H9 (cell line): ENCODE data around the gene ARHGEF25. TPM values are rescaled to one million over a fixed set of nuclear protein-coding genes. Genes with fewer than 3 reads are reported as not detected.

ENCODE experiments used
- DNase-seq: peaks from one replicate; pipeline ENCODE4 v3.0.0-alpha.2; 2017
- H2AFZ ChIP-seq: one replicate; pipeline ENCODE4 v1.6.1; 2013; ENCODE audit warnings: mild to moderate bottlenecking, low read length, control low read depth, moderate library complexity
- H2AK5ac ChIP-seq: 2 replicates; pipeline ENCODE4 v1.6.1; 2013; ENCODE audit warnings: low read length, control low read depth, mixed read lengths; ENCODE audit not compliant: insufficient read length
- H2BK120ac ChIP-seq: one replicate; pipeline ENCODE4 v1.6.1; 2013; ENCODE audit warnings: low read depth, mild to moderate bottlenecking, low read length, control low read depth, inconsistent platforms; ENCODE audit not compliant: poor library complexity, severe bottlenecking
- H2BK12ac ChIP-seq: 2 replicates; pipeline ENCODE4 v1.6.1; 2013; ENCODE audit warnings: low read length, control low read depth, mixed read lengths, low read depth; ENCODE audit not compliant: insufficient read length
- H2BK15ac ChIP-seq: 2 replicates; pipeline ENCODE4 v1.6.1; 2013; ENCODE audit warnings: low read depth, low read length, control low read depth
- H2BK20ac ChIP-seq: one replicate; pipeline ENCODE4 v1.6.1; 2013; ENCODE audit warnings: low read depth, mild to moderate bottlenecking, low read length, control low read depth, inconsistent platforms; ENCODE audit not compliant: poor library complexity, severe bottlenecking
- H2BK5ac ChIP-seq: 2 replicates; pipeline ENCODE4 v1.6.1; 2013; ENCODE audit warnings: low read length, control low read depth, mixed read lengths; ENCODE audit not compliant: insufficient read length
- H3K14ac ChIP-seq: 2 replicates; pipeline ENCODE4 v1.6.1; 2013; ENCODE audit warnings: low read length, control low read depth; ENCODE audit not compliant: insufficient read depth
- H3K18ac ChIP-seq: 2 replicates; pipeline ENCODE4 v1.6.1; 2013; ENCODE audit warnings: low read depth, mild to moderate bottlenecking, mixed read lengths, low read length, control low read depth; ENCODE audit not compliant: insufficient read length
- H3K23ac ChIP-seq: 2 replicates; pipeline ENCODE4 v1.6.1; 2013; ENCODE audit warnings: low read length, control low read depth, mixed read lengths, low read depth; ENCODE audit not compliant: insufficient read length
- H3K23me2 ChIP-seq: 2 replicates; pipeline ENCODE4 v1.6.1; 2013; ENCODE audit warnings: low read depth, mild to moderate bottlenecking, mixed read lengths, low read length, control low read depth; ENCODE audit not compliant: insufficient read length, poor library complexity, severe bottlenecking
- H3K27ac ChIP-seq: 2 replicates; pipeline ENCODE4 v1.5.1; 2013; ENCODE audit warnings: low read length, control low read depth, mixed read lengths, low read depth; ENCODE audit not compliant: insufficient read length
- H3K27me3 ChIP-seq: 2 replicates; pipeline ENCODE4 v1.6.1; 2013; ENCODE audit warnings: low read length, control low read depth, inconsistent platforms; ENCODE audit not compliant: insufficient read depth
- H3K4ac ChIP-seq: 2 replicates; pipeline ENCODE4 v1.6.1; 2013; ENCODE audit warnings: low read depth, mild to moderate bottlenecking, control low read depth, inconsistent platforms, low read length, moderate library complexity
- H3K4me1 ChIP-seq: 2 replicates; pipeline ENCODE4 v1.6.1; 2013; ENCODE audit warnings: low read length, control low read depth, inconsistent platforms; ENCODE audit not compliant: insufficient read depth
- H3K4me2 ChIP-seq: 2 replicates; pipeline ENCODE4 v1.6.1; 2013; ENCODE audit warnings: low read length, control low read depth, mixed read lengths; ENCODE audit not compliant: insufficient read length, insufficient read depth
- H3K56ac ChIP-seq: 2 replicates; pipeline ENCODE4 v1.6.1; 2013; ENCODE audit warnings: low read depth, mild to moderate bottlenecking, mixed read lengths, low read length, control low read depth; ENCODE audit not compliant: insufficient read length
- H3K79me1 ChIP-seq: 2 replicates; pipeline ENCODE4 v1.6.1; 2013; ENCODE audit warnings: low read depth, mild to moderate bottlenecking, moderate library complexity, low read length, control low read depth, inconsistent platforms; ENCODE audit not compliant: insufficient read depth, poor library complexity, severe bottlenecking
- H3K79me2 ChIP-seq: 2 replicates; pipeline ENCODE4 v1.6.1; 2013; ENCODE audit warnings: low read length, control low read depth, inconsistent platforms; ENCODE audit not compliant: insufficient read depth
- H3K9ac ChIP-seq: 2 replicates; pipeline ENCODE4 v1.6.1; 2013; ENCODE audit warnings: low read length, control low read depth, mixed read lengths; ENCODE audit not compliant: insufficient read length; ENCODE audit errors: extremely low read depth
- H3K9me3 ChIP-seq: one replicate; pipeline ENCODE4 v1.6.1; 2013; ENCODE audit warnings: low read depth, low read length, inconsistent platforms; ENCODE audit not compliant: control insufficient read depth
- H3T11ph ChIP-seq: one replicate; pipeline ENCODE4 v1.6.1; 2013; ENCODE audit warnings: mild to moderate bottlenecking, low read length, control low read depth, inconsistent platforms
- H4K20me1 ChIP-seq: one replicate; pipeline ENCODE4 v1.6.1; 2013; ENCODE audit not compliant: control insufficient read depth, insufficient read length, insufficient read depth
- H4K5ac ChIP-seq: 2 replicates; pipeline ENCODE4 v1.6.1; 2013; ENCODE audit warnings: low read depth, mild to moderate bottlenecking, mixed read lengths, low read length, control low read depth; ENCODE audit not compliant: insufficient read length
- H4K8ac ChIP-seq: replicated peaks from 2 replicates; pipeline ENCODE4 v1.6.1; 2013; ENCODE audit warnings: low read length, control low read depth, mixed read lengths, low read depth; ENCODE audit not compliant: insufficient read length
- H4K91ac ChIP-seq: 2 replicates; pipeline ENCODE4 v1.6.1; 2013; ENCODE audit warnings: low read depth, mild to moderate bottlenecking, moderate library complexity, mixed read lengths, low read length, control low read depth; ENCODE audit not compliant: insufficient read length
- H3K27ac Mint-ChIP-seq, 3 experiments: 2 replicates in 2 of 3; 3 replicates in 1 of 3; pipeline ENCODE4 v1.8.0; 2020 to 2021; ENCODE audit warnings: mixed read lengths in 3 of 3, mild to moderate bottlenecking in 1 of 3, moderate library complexity in 1 of 3
- H3K27me3 Mint-ChIP-seq: 2 replicates; pipeline ENCODE4 v1.8.0; 2021; ENCODE audit warnings: low read depth, mild to moderate bottlenecking, moderate library complexity, mixed read lengths
- H3K36me3 Mint-ChIP-seq, 3 experiments: 2 replicates in 2 of 3; 3 replicates in 1 of 3; pipeline ENCODE4 v1.8.0; 2020 to 2021; ENCODE audit warnings: low read depth in 3 of 3, mixed read lengths in 3 of 3; ENCODE audit not compliant: insufficient read depth in 1 of 3
- H3K4me1 Mint-ChIP-seq, 2 experiments: 2 replicates each; pipeline ENCODE4 v1.8.0; 2020; ENCODE audit warnings: mixed read lengths in 2 of 2
- H3K4me3 Mint-ChIP-seq, 2 experiments: 2 replicates in 1 of 2; 3 replicates in 1 of 2; pipeline ENCODE4 v1.8.0; 2020 to 2021; ENCODE audit warnings: mild to moderate bottlenecking in 2 of 2, mixed read lengths in 2 of 2, moderate library complexity in 1 of 2
- H3K9me3 Mint-ChIP-seq, 2 experiments: 2 replicates in 1 of 2; 3 replicates in 1 of 2; pipeline ENCODE4 v1.8.0; 2020; ENCODE audit warnings: mild to moderate bottlenecking in 2 of 2, mixed read lengths in 2 of 2, moderate library complexity in 1 of 2
- WGBS: extraction: QIAGEN DNeasy Blood & Tissue Kit; methylation state at CpG from one replicate; pipeline ENCODE4 v1.1.7; 2013; ENCODE audit warnings: missing lambda C conversion rate, low lambda C conversion rate, mixed read lengths; ENCODE audit not compliant: insufficient read length; ENCODE audit errors: extremely low coverage; 5-methylcytosine and 5-hydroxymethylcytosine counted together
- total RNA-seq: library from RNA; stranded (reverse); gene quantifications from 2 replicates; pipeline ENCODE4 v1.2.1, GENCODE V29; 2021
- TF ChIP-seq, protein P1 (sequence below): fragments of 200-600 bp; sonication (generic); conservative IDR thresholded peaks from 3 replicates; pipeline ENCODE4 v1.8.0; 2021; ENCODE audit warnings: antibody characterized with exemption, mild to moderate bottlenecking

ARHGEF25 gene
- total RNA-seq, 1 experiment from 2014 or later: 22.6 TPM

GRCh38 chr12:57609781-57610553 is 1.3 kb upstream of the ARHGEF25 start:
- no CpG with 5 or more reads among the region's 34 CpGs for WGBS
- no peak for DNase-seq

More at GRCh38 chr12:57609781-57610553, 1.3 kb upstream of the ARHGEF25 start:
- Histone ChIP-seq H3K27me3 (peaks cover 2% of the 10 kb centered on the region; the same call in 1 of the 2 replicates), H4K5ac (no peak overlapping the region), H3K9ac (no peak overlapping the region), H3K14ac (no peak overlapping the region), H3K56ac (no peak overlapping the region), H3K4me2 (peak overlapping the region; percentile 89), H2AFZ (no peak overlapping the region), H3K27ac (no peak overlapping the region), H3K9me3 (no peaks in the 10 kb centered on the region), H3K18ac (no peak overlapping the region), H4K8ac (no peak overlapping the region), H3K4me1 (no peaks in the 10 kb centered on the region; the same call in 1 of the 2 replicates), H2BK20ac (no peak overlapping the region), H3K23ac (no peak overlapping the region), H4K20me1 (no peaks in the 10 kb centered on the region), H3K79me2 (no peaks in the 10 kb centered on the region), H3T11ph (no peak overlapping the region), H2BK120ac (no peak overlapping the region), H2BK12ac (no peak overlapping the region), H2AK5ac (no peak overlapping the region), H2BK15ac (no peak overlapping the region), H2BK5ac (no peak overlapping the region), H3K4ac (no peak overlapping the region), H3K79me1 (no peaks in the 10 kb centered on the region), H4K91ac (no peak overlapping the region), H3K23me2 (peaks cover 27% of the 10 kb centered on the region)
- Mint-ChIP-seq H3K27me3 (peaks cover 15% of the 10 kb centered on the region), H3K9me3 (no peaks in the 10 kb centered on the region; a peak in 1 of 5 replicates), H3K4me1 (peaks cover 37 to 41% of the 10 kb centered on the region in 2 experiments), H3K27ac (no peak overlapping the region), H3K4me3 (peak overlapping the region; percentile 76 to 92), H3K36me3 (peaks cover 11 to 27% (median 26%) of the 10 kb centered on the region in 3 experiments)
- TF ChIP-seq, protein P1, sequence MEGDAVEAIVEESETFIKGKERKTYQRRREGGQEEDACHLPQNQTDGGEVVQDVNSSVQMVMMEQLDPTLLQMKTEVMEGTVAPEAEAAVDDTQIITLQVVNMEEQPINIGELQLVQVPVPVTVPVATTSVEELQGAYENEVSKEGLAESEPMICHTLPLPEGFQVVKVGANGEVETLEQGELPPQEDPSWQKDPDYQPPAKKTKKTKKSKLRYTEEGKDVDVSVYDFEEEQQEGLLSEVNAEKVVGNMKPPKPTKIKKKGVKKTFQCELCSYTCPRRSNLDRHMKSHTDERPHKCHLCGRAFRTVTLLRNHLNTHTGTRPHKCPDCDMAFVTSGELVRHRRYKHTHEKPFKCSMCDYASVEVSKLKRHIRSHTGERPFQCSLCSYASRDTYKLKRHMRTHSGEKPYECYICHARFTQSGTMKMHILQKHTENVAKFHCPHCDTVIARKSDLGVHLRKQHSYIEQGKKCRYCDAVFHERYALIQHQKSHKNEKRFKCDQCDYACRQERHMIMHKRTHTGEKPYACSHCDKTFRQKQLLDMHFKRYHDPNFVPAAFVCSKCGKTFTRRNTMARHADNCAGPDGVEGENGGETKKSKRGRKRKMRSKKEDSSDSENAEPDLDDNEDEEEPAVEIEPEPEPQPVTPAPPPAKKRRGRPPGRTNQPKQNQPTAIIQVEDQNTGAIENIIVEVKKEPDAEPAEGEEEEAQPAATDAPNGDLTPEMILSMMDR: no peak
